MCF 10A (cell line): ENCODE measurements around the gene LMO7. TPM values are rescaled to one million over a fixed set of nuclear protein-coding genes. Genes with fewer than 3 reads are reported as not detected.

Experiments
- BruUV-seq: library from RNA; stranded (reverse); fragments of 400-500 nt; replicated peaks from 2 replicates; lab custom pipeline; 2021; lab: Mats Ljungman, UMichigan
- CTCF ChIA-PET: fragments of 300-600 bp; sonication (Branson Sonifier 250); formaldehyde crosslinking; extraction: SDS; loops from one replicate; lab custom pipeline; 2021; ENCODE audit warnings: antibody characterized with exemption, inconsistent platforms; lab: Yijun Ruan, JAX
- POLR2A ChIA-PET: fragments of 300-600, 350-650 bp; sonication (Branson Sonifier 250); formaldehyde crosslinking; extraction: SDS; loops from one replicate; lab custom pipeline; 2020; ENCODE audit warnings: antibody characterized with exemption, inconsistent platforms; lab: Yijun Ruan, JAX
- DNase-seq: peaks from one replicate; pipeline ENCODE4 v3.0.0-alpha.2; 2018; ENCODE audit not compliant: unreplicated experiment
- H3K27ac Mint-ChIP-seq: one replicate; pipeline ENCODE4 v1.8.0; 2022; ENCODE audit warnings: mild to moderate bottlenecking, low read depth, mixed read lengths; ENCODE audit not compliant: unreplicated experiment
- H3K27me3 Mint-ChIP-seq: one replicate; pipeline ENCODE4 v1.8.0; 2022; ENCODE audit warnings: mixed read lengths; ENCODE audit not compliant: insufficient read depth, unreplicated experiment
- H3K36me3 Mint-ChIP-seq: one replicate; pipeline ENCODE4 v1.8.0; 2022; ENCODE audit warnings: mild to moderate bottlenecking, moderate library complexity, mixed read lengths; ENCODE audit not compliant: insufficient read depth, unreplicated experiment
- H3K4me1 Mint-ChIP-seq: one replicate; pipeline ENCODE4 v1.8.0; 2022; ENCODE audit warnings: mixed read lengths; ENCODE audit not compliant: insufficient read depth, unreplicated experiment
- H3K4me3 Mint-ChIP-seq: one replicate; pipeline ENCODE4 v1.8.0; 2022; ENCODE audit warnings: mild to moderate bottlenecking, moderate library complexity, mixed read lengths; ENCODE audit not compliant: unreplicated experiment
- H3K9me3 Mint-ChIP-seq: one replicate; pipeline ENCODE4 v1.8.0; 2022; ENCODE audit warnings: mixed read lengths; ENCODE audit not compliant: unreplicated experiment
- intact Hi-C: fragments of 100-400 bp; cut with micrococcal nuclease; formaldehyde crosslinking; loops from 2 replicates; pipeline ENCODE4 v1.14.1; 2022
- total RNA-seq: library from RNA; stranded (reverse); gene quantifications from 2 replicates; pipeline ENCODE4 v1.2.3, GENCODE V29; 2022
- TF ChIP-seq, protein P1 (sequence below): fragments of 200-600 bp; IDR thresholded peaks from one replicate; pipeline ENCODE4 v1.8.0; 2022; ENCODE audit warnings: antibody characterized with exemption, mild to moderate bottlenecking; ENCODE audit not compliant: unreplicated experiment

LMO7 gene
- total RNA-seq, 1 experiment from 2014 or later: 30.8 TPM

DNA sequence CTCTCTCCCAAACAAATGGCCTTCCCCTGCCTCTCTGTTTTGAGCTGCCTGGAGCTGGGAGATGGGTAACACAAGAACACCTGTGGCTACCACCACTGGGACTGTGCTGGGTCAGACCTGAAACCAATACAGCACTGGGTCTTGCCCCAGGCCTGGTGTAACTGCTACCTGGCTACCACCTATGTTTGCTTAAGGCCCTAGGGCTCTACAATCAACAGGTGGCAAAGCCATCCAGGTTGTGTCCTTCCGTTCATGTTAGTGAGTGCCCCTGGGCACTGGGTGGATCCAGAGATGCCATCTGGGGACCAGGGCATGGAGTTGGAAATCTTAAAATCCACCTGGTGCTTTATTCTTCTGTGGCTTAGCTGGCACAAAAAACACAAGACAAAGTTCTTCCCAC is 18.9 kb upstream of the LMO7 start:
- H3K27me3 Mint-ChIP-seq: no peaks in the 10 kb centered on the region
- H3K36me3 Mint-ChIP-seq: peaks cover 23% of the 10 kb centered on the region
- no peak for DNase-seq
- POLR2A ChIA-PET: interaction anchor here (1.1 kb wide), 1 partner anchor 14 kb away, joined by 3 read pairs; no protein-coding TSS in a partner anchor
- intact Hi-C loops: no loop called here
- no TSS peak for BruUV-seq
- CTCF ChIA-PET: interaction anchor here (0.8 kb wide), 1 partner anchor 8 kb away, joined by 3 read pairs; no protein-coding TSS in a partner anchor
- TF ChIP-seq, protein P1, sequence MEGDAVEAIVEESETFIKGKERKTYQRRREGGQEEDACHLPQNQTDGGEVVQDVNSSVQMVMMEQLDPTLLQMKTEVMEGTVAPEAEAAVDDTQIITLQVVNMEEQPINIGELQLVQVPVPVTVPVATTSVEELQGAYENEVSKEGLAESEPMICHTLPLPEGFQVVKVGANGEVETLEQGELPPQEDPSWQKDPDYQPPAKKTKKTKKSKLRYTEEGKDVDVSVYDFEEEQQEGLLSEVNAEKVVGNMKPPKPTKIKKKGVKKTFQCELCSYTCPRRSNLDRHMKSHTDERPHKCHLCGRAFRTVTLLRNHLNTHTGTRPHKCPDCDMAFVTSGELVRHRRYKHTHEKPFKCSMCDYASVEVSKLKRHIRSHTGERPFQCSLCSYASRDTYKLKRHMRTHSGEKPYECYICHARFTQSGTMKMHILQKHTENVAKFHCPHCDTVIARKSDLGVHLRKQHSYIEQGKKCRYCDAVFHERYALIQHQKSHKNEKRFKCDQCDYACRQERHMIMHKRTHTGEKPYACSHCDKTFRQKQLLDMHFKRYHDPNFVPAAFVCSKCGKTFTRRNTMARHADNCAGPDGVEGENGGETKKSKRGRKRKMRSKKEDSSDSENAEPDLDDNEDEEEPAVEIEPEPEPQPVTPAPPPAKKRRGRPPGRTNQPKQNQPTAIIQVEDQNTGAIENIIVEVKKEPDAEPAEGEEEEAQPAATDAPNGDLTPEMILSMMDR: no peak
- no peaks in the 10 kb centered on the region for H3K4me1 Mint-ChIP-seq
- no peaks in the 10 kb centered on the region for H3K9me3 Mint-ChIP-seq
- H3K4me3 Mint-ChIP-seq: no peak overlapping the region
- no peak overlapping the region for H3K27ac Mint-ChIP-seq

GRCh38 chr13:75618308-75618707 is 17.8 kb upstream of the LMO7 start:
- Mint-ChIP-seq H3K4me3 (no peak overlapping the region), H3K36me3 (peaks cover 23% of the 10 kb centered on the region), H3K9me3 (no peaks in the 10 kb centered on the region), H3K27me3 (no peaks in the 10 kb centered on the region), H3K4me1 (no peaks in the 10 kb centered on the region), H3K27ac (no peak overlapping the region)
- intact Hi-C loops: no loop called here
- BruUV-seq: no TSS peak
- DNase-seq: no peak
- ChIA-PET CTCF (interaction anchor here (0.6 kb wide), 1 partner anchor 853 kb away, joined by 4 read pairs; no protein-coding TSS in a partner anchor), POLR2A (interaction anchor here (1.1 kb wide), 1 partner anchor 15 kb away, joined by 3 read pairs; no protein-coding TSS in a partner anchor)
- TF ChIP-seq, protein P1: no peak

- no peak overlapping the region for H3K27ac Mint-ChIP-seq
- intact Hi-C loops: no loop called here
- no peak for DNase-seq
- TF ChIP-seq, protein P1: no peak
- no TSS peak for BruUV-seq
- no peaks in the 10 kb centered on the region for H3K4me1 Mint-ChIP-seq
- peaks cover 31% of the 10 kb centered on the region for H3K36me3 Mint-ChIP-seq
- no peak overlapping the region for H3K4me3 Mint-ChIP-seq
- ChIA-PET CTCF (no interaction called here), POLR2A (interaction anchor here (0.7 kb wide), 1 partner anchor 301 kb away, joined by 3 read pairs; no protein-coding TSS in a partner anchor)
- H3K27me3 Mint-ChIP-seq: no peaks in the 10 kb centered on the region
- no peaks in the 10 kb centered on the region for H3K9me3 Mint-ChIP-seq
These were observed 16.1 kb upstream of the LMO7 start for GRCh38 chr13:75620020-75620419.

- H3K36me3 Mint-ChIP-seq: peaks cover 36% of the 10 kb centered on the region
- ChIA-PET CTCF (no interaction called here), POLR2A (interaction anchor here (0.6 kb wide), 1 partner anchor 13 kb away, joined by 3 read pairs; no protein-coding TSS in a partner anchor)
- TF ChIP-seq, protein P1: no peak
- no peaks in the 10 kb centered on the region for H3K27me3 Mint-ChIP-seq
- DNase-seq: no peak
- no TSS peak for BruUV-seq
- intact Hi-C loops: no loop called here
- no peaks in the 10 kb centered on the region for H3K9me3 Mint-ChIP-seq
- no peaks in the 10 kb centered on the region for H3K4me1 Mint-ChIP-seq
- H3K4me3 Mint-ChIP-seq: no peak overlapping the region
- no peak overlapping the region for H3K27ac Mint-ChIP-seq
These were observed 15.0 kb upstream of the LMO7 start for GRCh38 chr13:75621147-75621546.
